Measurements from ENCODE around the gene PAQR9. TPM values are rescaled to one million over a fixed set of nuclear protein-coding genes. Genes with fewer than 3 reads are reported as not detected.

The PAQR9 gene
- total and polyA plus RNA-seq, 2 of the 13 experiments (the other 11 are each of a cell fraction or from before 2014, with no cell fraction given): 3.7 to 10.3 TPM

DNA sequence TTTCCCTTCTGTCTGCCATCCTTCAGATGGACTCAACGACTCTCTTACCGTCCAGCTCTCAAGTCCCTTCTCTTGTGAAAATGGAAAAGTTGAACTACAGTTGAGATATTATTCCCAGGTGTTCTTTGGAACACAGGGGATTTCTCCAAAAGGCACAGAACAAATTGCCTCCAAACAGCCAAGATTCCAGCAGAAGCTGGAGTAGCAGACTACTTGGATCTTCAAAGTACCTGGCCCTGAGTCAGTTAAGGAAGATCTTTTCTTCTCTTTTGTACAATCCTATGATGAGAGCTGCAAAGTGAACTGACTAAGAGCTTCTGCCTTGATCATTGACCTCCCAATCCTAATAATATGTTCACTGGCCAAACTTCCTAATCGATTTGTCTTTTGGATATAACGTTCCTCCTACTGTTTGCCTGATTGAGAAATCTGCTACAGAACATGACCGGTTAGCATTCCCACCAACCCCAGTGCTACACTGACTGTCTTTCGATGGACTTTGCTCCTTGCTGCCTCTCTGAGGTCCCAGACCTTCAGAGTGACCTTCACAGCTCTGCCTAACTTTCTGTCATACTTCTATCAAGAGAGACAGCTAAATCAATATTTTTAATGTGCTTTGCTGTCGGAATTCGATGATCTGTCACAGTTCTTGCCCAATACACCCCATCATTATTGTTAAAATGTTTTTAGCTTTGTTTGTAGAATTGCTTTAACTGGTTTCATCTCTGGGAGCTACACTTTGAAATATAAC is 21.9 kb downstream of the PAQR9 start (continued):
- TF ChIP-seq NFAT5 (CRISPR knock-in tag; IDR thresholded peaks at IDR 0.05) (no peak), RXRB (CRISPR knock-in tag; IDR thresholded peaks at IDR 0.05; ENCODE audit: borderline replicate concordance) (peak; percentile 96), MTF1 (CRISPR knock-in tag; IDR thresholded peaks at IDR 0.05) (peak; percentile 26; the same call in 1 of the 2 replicates), ZNF24 (IDR thresholded peaks at IDR 0.05) (peak; percentile 77), ZBTB7B (CRISPR knock-in tag; IDR thresholded peaks at IDR 0.05) (no peak), GATAD1 (CRISPR knock-in tag; IDR thresholded peaks at IDR 0.05) (no peak; the same call in 1 of the 2 replicates), ETS1 (CRISPR knock-in tag; IDR thresholded peaks at IDR 0.05) (no peak), HDAC6 (IDR thresholded peaks at IDR 0.05; ENCODE audit: low read depth, low read length) (no peak), HBP1 (CRISPR knock-in tag; IDR thresholded peaks at IDR 0.05; ENCODE audit: low read depth) (0 out of 2 replicates have a peak, but pooled peaks have one; percentile 32), ZNF552 (CRISPR knock-in tag; IDR thresholded peaks at IDR 0.05; ENCODE audit: borderline replicate concordance) (no peak), POGZ (CRISPR knock-in tag; IDR thresholded peaks at IDR 0.05) (peak; percentile 84)
- TF ChIP-seq, protein P1, sequence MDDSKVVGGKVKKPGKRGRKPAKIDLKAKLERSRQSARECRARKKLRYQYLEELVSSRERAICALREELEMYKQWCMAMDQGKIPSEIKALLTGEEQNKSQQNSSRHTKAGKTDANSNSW (CRISPR knock-in tag; IDR thresholded peaks at IDR 0.05; ENCODE audit: borderline replicate concordance): no peak
- TF ChIP-seq, protein P2, sequence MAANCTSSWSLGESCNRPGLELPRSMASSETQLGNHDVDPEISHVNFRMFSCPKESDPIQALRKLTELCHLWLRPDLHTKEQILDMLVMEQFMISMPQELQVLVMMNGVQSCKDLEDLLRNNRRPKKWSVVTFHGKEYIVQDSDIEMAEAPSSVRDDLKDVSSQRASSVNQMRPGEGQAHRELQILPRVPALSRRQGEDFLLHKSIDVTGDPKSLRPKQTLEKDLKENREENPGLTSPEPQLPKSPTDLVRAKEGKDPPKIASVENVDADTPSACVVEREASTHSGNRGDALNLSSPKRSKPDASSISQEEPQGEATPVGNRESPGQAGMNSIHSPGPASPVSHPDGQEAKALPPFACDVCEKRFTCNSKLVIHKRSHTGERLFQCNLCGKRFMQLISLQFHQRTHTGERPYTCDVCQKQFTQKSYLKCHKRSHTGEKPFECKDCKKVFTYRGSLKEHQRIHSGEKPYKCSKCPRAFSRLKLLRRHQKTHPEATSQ (CRISPR knock-in tag; IDR thresholded peaks at IDR 0.05; ENCODE audit: borderline replicate concordance): no peak
- TF ChIP-seq, protein P3, sequence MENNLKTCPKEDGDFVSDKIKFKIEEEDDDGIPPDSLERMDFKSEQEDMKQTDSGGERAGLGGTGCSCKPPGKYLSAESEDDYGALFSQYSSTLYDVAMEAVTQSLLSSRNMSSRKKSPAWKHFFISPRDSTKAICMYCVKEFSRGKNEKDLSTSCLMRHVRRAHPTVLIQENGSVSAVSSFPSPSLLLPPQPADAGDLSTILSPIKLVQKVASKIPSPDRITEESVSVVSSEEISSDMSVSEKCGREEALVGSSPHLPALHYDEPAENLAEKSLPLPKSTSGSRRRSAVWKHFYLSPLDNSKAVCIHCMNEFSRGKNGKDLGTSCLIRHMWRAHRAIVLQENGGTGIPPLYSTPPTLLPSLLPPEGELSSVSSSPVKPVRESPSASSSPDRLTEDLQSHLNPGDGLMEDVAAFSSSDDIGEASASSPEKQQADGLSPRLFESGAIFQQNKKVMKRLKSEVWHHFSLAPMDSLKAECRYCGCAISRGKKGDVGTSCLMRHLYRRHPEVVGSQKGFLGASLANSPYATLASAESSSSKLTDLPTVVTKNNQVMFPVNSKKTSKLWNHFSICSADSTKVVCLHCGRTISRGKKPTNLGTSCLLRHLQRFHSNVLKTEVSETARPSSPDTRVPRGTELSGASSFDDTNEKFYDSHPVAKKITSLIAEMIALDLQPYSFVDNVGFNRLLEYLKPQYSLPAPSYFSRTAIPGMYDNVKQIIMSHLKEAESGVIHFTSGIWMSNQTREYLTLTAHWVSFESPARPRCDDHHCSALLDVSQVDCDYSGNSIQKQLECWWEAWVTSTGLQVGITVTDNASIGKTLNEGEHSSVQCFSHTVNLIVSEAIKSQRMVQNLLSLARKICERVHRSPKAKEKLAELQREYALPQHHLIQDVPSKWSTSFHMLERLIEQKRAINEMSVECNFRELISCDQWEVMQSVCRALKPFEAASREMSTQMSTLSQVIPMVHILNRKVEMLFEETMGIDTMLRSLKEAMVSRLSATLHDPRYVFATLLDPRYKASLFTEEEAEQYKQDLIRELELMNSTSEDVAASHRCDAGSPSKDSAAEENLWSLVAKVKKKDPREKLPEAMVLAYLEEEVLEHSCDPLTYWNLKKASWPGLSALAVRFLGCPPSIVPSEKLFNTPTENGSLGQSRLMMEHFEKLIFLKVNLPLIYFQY (CRISPR knock-in tag; IDR thresholded peaks at IDR 0.05; ENCODE audit: borderline replicate concordance): no peak
